Pancreas (tissue), 10 donors: ENCODE measurements around the gene INPP5A. TPM values are rescaled to one million over a fixed set of nuclear protein-coding genes. Genes with fewer than 3 reads are reported as not detected.
A peak's percentile ranks its signal among the peaks of the same experiment; 100 is the strongest.

ENCODE experiments used
- ATAC-seq, 4 donors: fragments of 200-7000 bp; cut with Tn5 transposase; one replicate each; pipeline versions ENCODE4 v1.8.0 to v1.9.1; 2020; ENCODE audit warnings: mild to moderate bottlenecking in 4 of 4, moderate library complexity in 4 of 4
- DNase-seq, 6 donors: peaks; one replicate each; pipeline ENCODE4 v3.0.0-alpha.2; 2020
- FAIRE-seq: peaks from 2 replicates; lab custom pipeline; 2012; peaks lifted over from hg19 to GRCh38; lab: Jason Lieb, UNC
- H3K27ac ChIP-seq, 4 donors: fragments of 200-600 bp; sonication (generic); 1 replicate in 3 of 4; 2 replicates in 1 of 4; pipeline versions ENCODE4 v1.5.0 to v1.8.0; 2020
- H3K27me3 ChIP-seq, 4 donors: fragments of 200-600 bp; one replicate each; pipeline ENCODE4 v1.8.0; 2021
- H3K36me3 ChIP-seq, 3 donors: fragments of 200-600 bp; sonication (generic) in 1 of 3; one replicate each; pipeline versions ENCODE4 v1.5.0 to v1.8.0; 2020 to 2021
- H3K4me1 ChIP-seq, 3 donors: fragments of 200-600 bp; one replicate each; pipeline ENCODE4 v1.8.0; 2021
- H3K4me3 ChIP-seq, 4 donors: fragments of 200-600 bp; sonication (generic) in 2 of 4; one replicate each; pipeline versions ENCODE4 v1.5.0 to v1.8.0; 2020 to 2021
- H3K9me3 ChIP-seq, 4 donors: fragments of 200-600 bp; one replicate each; pipeline ENCODE4 v1.8.0; 2021
- CTCF ChIP-seq, 4 donors: fragments of 200-600 bp; sonication (generic) in 3 of 4; IDR thresholded peaks; one replicate each; pipeline versions ENCODE4 v1.5.0 to v1.8.0; 2021; ENCODE audit warnings: antibody characterized with exemption in 4 of 4
- WGBS, 2 donors: extraction: QIAGEN DNeasy Blood & Tissue Kit; methylation state at CpG; one replicate each; pipeline ENCODE4 v1.1.7; 2013; 5-methylcytosine and 5-hydroxymethylcytosine counted together
- intact Hi-C, 3 donors: fragments of 100-400 bp; cut with DNase I; formaldehyde crosslinking; loops; one replicate each; pipeline versions ENCODE4 v1.11.1 to v1.14.2; 2022
- polyA plus RNA-seq, 2 donors: library from polyadenylated mRNA; stranded (reverse); fragments of 200-250 nt; gene quantifications; one replicate each; pipeline ENCODE4 v1.2.3, GENCODE V29; 2013
- total RNA-seq, 6 donors: library from RNA; stranded (reverse); fragmentation: NEBNext Ultra II Directional in 4 of 6; extraction: Animal tissue kit (Norgen Biotek cat#: 25700) in 4 of 6; gene quantifications; one replicate each; pipeline versions ENCODE4 v1.2.1 to v1.2.4, GENCODE V29; 2021 to 2023
- donor health status: healthy with polysubstance abuse.
- donor health status: DM: no; HTN: no; CAD: no; lungs with moderate emphysema.
- donor health status: DM: no; HTN: no; CAD: no.
- donor health status: control.
- donor health status: control.
- donor health status: Bipolar disorder and iron deficiency.
- donor health status: DM: yes; HTN: yes; CAD: no.
- donor health status: DM: no; HTN: no; CAD: no.
- donor health status: DM: no; HTN: no; CAD: no.
- donor health status: DM: yes; HTN: yes; CAD: no.

INPP5A gene
- total and polyA plus RNA-seq, 8 donors, result 5.9 to 15.6 (median 11.3) TPM

GRCh38 chr10:132636358-132636757, 98.8 kb downstream of the INPP5A start:
- DNase-seq, result peak in 2 of 6 donors; percentile 35 to 49
- WGBS, 2 donors, result 88 to 92% methylated on average over 9 of the region's 9 CpGs
- intact Hi-C loops, result loop anchor here in 2 of 3 donors (5.0 to 10.0 kb wide), 3 partner anchors 179 to 412 kb away; no protein-coding TSS in a partner anchor

DNA sequence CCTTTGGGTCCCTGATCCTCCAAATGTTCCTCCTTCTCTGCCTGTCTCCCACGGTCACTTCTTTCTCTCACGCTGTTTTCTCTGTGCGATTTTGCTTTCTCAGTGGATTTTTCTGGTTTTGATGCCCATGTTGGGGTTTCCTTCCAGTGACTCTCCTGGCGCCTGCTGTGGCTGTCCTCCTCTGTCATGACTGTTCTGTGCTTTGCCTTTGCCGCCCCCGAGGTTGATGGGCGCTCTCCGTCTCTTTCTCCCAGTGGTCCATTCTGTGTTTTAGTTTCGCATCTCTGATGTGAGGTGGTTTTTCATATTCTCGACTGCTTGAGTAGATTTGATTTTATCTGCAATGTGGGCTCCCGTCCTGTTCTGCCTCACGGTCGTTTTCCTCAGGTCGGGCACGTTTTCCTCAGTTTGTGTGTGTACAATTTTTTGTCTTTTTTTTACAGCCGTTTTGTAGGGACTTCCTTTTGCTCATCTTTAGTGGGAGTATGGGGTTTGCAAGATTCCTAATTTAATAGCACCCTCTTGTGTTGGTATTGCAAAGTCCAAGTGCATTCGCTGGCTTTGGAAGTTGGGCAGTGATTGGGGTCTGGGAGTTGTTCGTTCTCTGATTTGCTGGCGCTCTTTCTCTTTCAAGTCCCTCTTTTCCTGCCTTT, 100.0 kb downstream of the INPP5A start:
- no peaks in the 10 kb centered on the region for H3K27me3 ChIP-seq
- H3K9me3 ChIP-seq, result no peaks in the 10 kb centered on the region
- H3K4me1 ChIP-seq, result peaks cover 0 to 3% (median under 1%) of the 10 kb centered on the region in 3 donors
- no peak overlapping the region for H3K4me3 ChIP-seq
- TF ChIP-seq CTCF (IDR thresholded peaks at IDR 0.05), result peak in 3 of 4 donors; percentile 23 to 54 (median 51)
- H3K27ac ChIP-seq, result no peak overlapping the region
- ATAC-seq, result peak; percentile 53 to 87 (median 82)
- 37 to 41% methylated on average over 19 of the region's 19 CpGs for WGBS, 2 donors
- no peak for FAIRE-seq
- intact Hi-C loops, result loop anchor here in 2 of 3 donors (5.0 to 10.0 kb wide), 3 partner anchors 180 to 413 kb away; no protein-coding TSS in a partner anchor
- DNase-seq, result peak in 1 of 6 donors; percentile 44
- no peaks in the 10 kb centered on the region for H3K36me3 ChIP-seq

More at GRCh38 chr10:132636358-132636757, 98.8 kb downstream of the INPP5A start:
- no peaks in the 10 kb centered on the region for H3K9me3 ChIP-seq
- TF ChIP-seq CTCF (IDR thresholded peaks at IDR 0.05), result no peak
- H3K36me3 ChIP-seq, result no peaks in the 10 kb centered on the region
- H3K27ac ChIP-seq, result no peak overlapping the region
- peaks cover 7 to 13% (median 8%) of the 10 kb centered on the region in 3 donors for H3K4me1 ChIP-seq
- H3K4me3 ChIP-seq, result no peak overlapping the region
- ATAC-seq (no peak), FAIRE-seq (no peak)
- H3K27me3 ChIP-seq, result no peaks in the 10 kb centered on the region

DNA sequence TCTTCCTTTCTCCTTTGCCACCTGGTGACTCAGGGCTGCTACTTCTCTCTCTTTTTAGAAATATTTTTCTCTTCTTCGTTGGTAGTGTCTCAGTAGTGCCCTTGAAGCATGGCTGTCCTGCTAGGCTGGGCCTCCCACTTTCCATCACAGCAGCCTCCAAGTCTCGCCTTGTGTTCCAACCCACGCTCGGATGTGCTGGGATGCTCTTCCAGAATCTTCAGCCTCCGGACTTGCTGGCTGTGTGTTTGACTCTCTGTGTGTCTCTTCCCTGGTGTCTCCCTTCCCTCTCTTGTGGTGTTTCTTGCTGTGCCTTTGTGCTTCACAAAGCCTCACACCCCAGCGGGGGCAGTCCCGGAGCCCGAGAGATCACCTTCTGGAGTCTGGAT, 100.5 kb downstream of the INPP5A start:
- Histone ChIP-seq H3K4me1 (peaks cover 0 to 3% (median 0%) of the 10 kb centered on the region in 3 donors), H3K27ac (no peak overlapping the region), H3K9me3 (no peaks in the 10 kb centered on the region), H3K36me3 (no peaks in the 10 kb centered on the region), H3K27me3 (no peaks in the 10 kb centered on the region), H3K4me3 (no peak overlapping the region)
- intact Hi-C loops, result loop anchor here in 2 of 3 donors (5.0 to 10.0 kb wide), 3 partner anchors 181 to 413 kb away; no protein-coding TSS in a partner anchor
- ATAC-seq (peak in 3 of 4 donors; percentile 39 to 46 (median 44)), FAIRE-seq (no peak), DNase-seq (peak in 2 of 6 donors; percentile 10 to 19)
- 63 to 68% methylated on average over 8 of the region's 8 CpGs for WGBS, 2 donors
- peak in 1 of 4 donors; percentile 4 for TF ChIP-seq CTCF (IDR thresholded peaks at IDR 0.05)

DNA sequence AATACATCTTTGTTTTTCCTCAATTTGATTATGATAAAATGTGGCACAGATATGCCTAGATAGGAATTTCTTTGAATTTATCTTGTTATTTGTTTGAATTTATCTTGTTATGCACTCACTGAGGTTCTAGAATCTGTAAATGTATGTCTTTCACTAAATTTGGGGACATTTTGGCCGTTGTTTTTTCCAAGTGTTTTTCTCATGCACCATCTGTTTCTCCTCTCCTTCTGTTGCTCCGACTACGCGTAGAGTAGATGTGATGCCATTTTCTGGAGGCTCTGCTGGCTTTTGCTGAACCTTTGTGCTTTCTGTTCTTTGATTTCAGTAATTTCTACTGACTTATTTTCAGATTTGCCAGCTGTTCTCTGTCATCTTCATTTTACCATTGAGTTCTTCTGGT, 101.9 kb downstream of the INPP5A start:
- no peak for DNase-seq
- Histone ChIP-seq H3K9me3 (no peaks in the 10 kb centered on the region), H3K4me1 (peaks cover 0 to 3% (median 0%) of the 10 kb centered on the region in 3 donors), H3K27me3 (no peaks in the 10 kb centered on the region), H3K27ac (no peak overlapping the region), H3K36me3 (no peaks in the 10 kb centered on the region), H3K4me3 (no peak overlapping the region)
- 75 to 86% methylated on average over 4 of the region's 4 CpGs for WGBS, 2 donors
- FAIRE-seq, result no peak
- no peak for TF ChIP-seq CTCF (IDR thresholded peaks at IDR 0.05)
- intact Hi-C loops, result loop anchor here in 2 of 3 donors (5.0 to 10.0 kb wide), 3 partner anchors 182 to 415 kb away; no protein-coding TSS in a partner anchor
- no peak for ATAC-seq
